Measurements from ENCODE around the gene STXBP6.

Gene STXBP6

GRCh38 chr14:25049568-25050268 lies at the start of gene STXBP6:
TSS of gene STXBP6 (minus strand) at chr14:25050147. CDS start at chr14:24974818, 75,329 bp downstream.
- no peak for DNase-seq (ENCODE audit: low read depth)

GRCh38 chr14:25097120-25097519 lies 47.2 kb upstream of the STXBP6 start:
- DNase-seq (ENCODE audit: low read depth), result no peak

GRCh38 chr14:25095736-25096437 lies 45.9 kb upstream of the STXBP6 start:
- no peak for DNase-seq (ENCODE audit: low read depth)

- DNase-seq (ENCODE audit: low read depth), result no peak
These were observed 44.4 kb upstream of the STXBP6 start for GRCh38 chr14:25094171-25094907.

- no peak for DNase-seq (ENCODE audit: low read depth)
These were observed 42.4 kb upstream of the STXBP6 start for GRCh38 chr14:25092258-25092740.

GRCh38 chr14:25090716-25091454 lies 40.9 kb upstream of the STXBP6 start:
- no peak for DNase-seq (ENCODE audit: low read depth)

GRCh38 chr14:25090256-25090655 lies 40.3 kb upstream of the STXBP6 start:
- DNase-seq (ENCODE audit: low read depth), result no peak

GRCh38 chr14:25089496-25089895 lies 39.5 kb upstream of the STXBP6 start:
- DNase-seq (ENCODE audit: low read depth), result no peak

GRCh38 chr14:25086821-25087396 lies 37.0 kb upstream of the STXBP6 start:
- no peak for DNase-seq (ENCODE audit: low read depth)

GRCh38 chr14:25086081-25086480 lies 36.1 kb upstream of the STXBP6 start:
- no peak for DNase-seq (ENCODE audit: low read depth)

- DNase-seq (ENCODE audit: low read depth), result no peak
These were observed 30.7 kb upstream of the STXBP6 start for GRCh38 chr14:25080682-25081081.

GRCh38 chr14:25079311-25079710 lies 29.4 kb upstream of the STXBP6 start:
- DNase-seq (ENCODE audit: low read depth), result no peak

- DNase-seq (ENCODE audit: low read depth), result no peak
These were observed 24.2 kb upstream of the STXBP6 start for GRCh38 chr14:25074099-25074685.

GRCh38 chr14:25069879-25070278 lies 19.9 kb upstream of the STXBP6 start:
- DNase-seq (ENCODE audit: low read depth), result no peak

- DNase-seq (ENCODE audit: low read depth), result no peak
These were observed 17.7 kb upstream of the STXBP6 start for GRCh38 chr14:25067600-25067999.

- no peak for DNase-seq (ENCODE audit: low read depth)
These were observed 12.0 kb upstream of the STXBP6 start for GRCh38 chr14:25062022-25062321.

GRCh38 chr14:25056688-25057078 lies 6.7 kb upstream of the STXBP6 start:
- no peak for DNase-seq (ENCODE audit: low read depth)

GRCh38 chr14:25055992-25056687 lies 6.2 kb upstream of the STXBP6 start:
- DNase-seq (ENCODE audit: low read depth), result no peak

GRCh38 chr14:25055005-25055404 lies 5.1 kb upstream of the STXBP6 start:
- no peak for DNase-seq (ENCODE audit: low read depth)

- no peak for DNase-seq (ENCODE audit: low read depth)
These were observed 3.6 kb upstream of the STXBP6 start for GRCh38 chr14:25053585-25053984.

GRCh38 chr14:25052921-25053320 lies 3.0 kb upstream of the STXBP6 start:
- DNase-seq (ENCODE audit: low read depth), result no peak

Data from GM04503 (cell line).